A549 treated with Hydrocortisone at 1 μM for 4 hours (cell line): ENCODE results near the gene LEKR1. TPM values are rescaled to one million over a fixed set of nuclear protein-coding genes. Genes with fewer than 3 reads are reported as not detected.

ENCODE experiments used
- total RNA-seq: library from RNA; stranded (reverse); fragments of 200-300 nt; extraction: Qiagen RNA extraction; gene quantifications from 5 replicates; pipeline ENCODE4 v1.2.3, GENCODE V29; 2022

The LEKR1 gene
- 0.54 to 0.63 TPM (median 0.59 TPM) in 5 replicates for total RNA-seq

DNA sequence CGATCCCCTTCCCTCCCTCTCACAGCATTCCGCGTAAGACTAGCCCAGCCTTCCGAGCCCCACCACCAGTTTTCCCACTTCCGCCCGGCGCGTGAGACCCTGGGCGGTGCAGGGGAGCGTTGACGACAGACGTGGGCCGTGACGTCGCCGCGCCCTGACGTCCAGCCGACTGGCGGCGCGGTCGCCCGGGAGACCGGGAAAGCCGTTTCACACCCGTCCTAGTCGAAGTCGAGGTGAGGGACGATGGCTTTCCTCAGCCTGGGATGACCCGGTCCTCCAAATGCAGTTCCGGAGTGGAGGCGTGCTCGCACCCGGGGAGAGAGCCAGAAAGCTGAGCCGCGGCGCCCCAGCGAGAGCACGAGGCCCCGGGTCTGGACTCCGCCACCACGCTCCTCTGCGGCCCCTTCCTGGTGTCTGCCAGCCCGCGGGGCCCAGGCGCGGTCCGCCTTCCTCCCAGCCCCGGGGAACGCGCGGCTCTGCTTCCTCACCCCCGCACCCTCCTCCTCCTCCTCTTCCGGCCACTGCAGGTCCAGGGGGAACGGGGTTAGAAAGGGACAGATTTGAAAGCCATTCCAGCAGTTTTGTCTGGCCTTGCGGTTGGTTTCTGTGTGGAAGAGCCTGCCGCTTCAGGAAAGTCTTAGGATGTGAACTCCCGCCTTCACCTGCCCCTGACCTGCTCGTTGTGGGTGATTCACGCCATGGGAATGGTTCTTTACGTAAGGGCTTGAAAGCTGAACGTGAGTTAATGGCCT lies at the start of gene LEKR1:
Gene LEKR1 (plus strand): TSS at position 210 of the 752 bp plus-strand sequence. CDS start 2,977 bp downstream, outside the sequence.

Other genes starting within 250 kb of the LEKR1 start
- 69.0 to 106 TPM (median 77.7 TPM) in 5 replicates for gene TIPARP, start 151.8 kb upstream of the LEKR1 start, total RNA-seq